Heart left ventricle (tissue), 16 donors: ENCODE results near the gene KIRREL3. TPM values are rescaled to one million over a fixed set of nuclear protein-coding genes. Genes with fewer than 3 reads are reported as not detected.

Experiments
- ATAC-seq, 4 donors: fragments of 200-7000 bp; cut with Tn5 transposase; one replicate each; pipeline ENCODE4 v1.9.1; 2020 to 2022; ENCODE audit warnings: moderate library complexity in 4 of 4, mild to moderate bottlenecking in 3 of 4, moderate number of reproducible peaks in 1 of 4
- DNase-seq, 5 donors: peaks; one replicate each; pipeline ENCODE4 v3.0.0-alpha.2; 2020
- H3K27ac ChIP-seq, 12 donors: fragments of 200-600 bp; sonication (generic) in 4 of 12; one replicate each; pipeline versions ENCODE4 v1.5.0 to v1.8.0; 2016 to 2022; ENCODE audit warnings: mild to moderate bottlenecking in 2 of 12
- H3K27me3 ChIP-seq, 9 donors: fragments of 200-600 bp; sonication (generic) in 2 of 9; one replicate each; pipeline versions ENCODE4 v1.5.1 to v1.8.0; 2016 to 2022; ENCODE audit warnings: mild to moderate bottlenecking in 3 of 9
- H3K36me3 ChIP-seq, 9 donors: fragments of 200-600 bp; sonication (generic) in 2 of 9; one replicate each; pipeline versions ENCODE4 v1.5.0 to v1.8.0; 2018 to 2022; ENCODE audit warnings: mild to moderate bottlenecking in 2 of 9
- H3K4me1 ChIP-seq, 12 donors: fragments of 200-600 bp; sonication (generic) in 4 of 12; one replicate each; pipeline versions ENCODE4 v1.5.0 to v1.8.0; 2016 to 2022; ENCODE audit warnings: mild to moderate bottlenecking in 3 of 12
- H3K4me3 ChIP-seq, 12 donors: fragments of 200-600 bp; sonication (generic) in 4 of 12; one replicate each; pipeline versions ENCODE4 v1.5.0 to v1.8.0; 2017 to 2022; ENCODE audit warnings: mild to moderate bottlenecking in 9 of 12, moderate library complexity in 4 of 12
- H3K9me3 ChIP-seq, 12 donors: fragments of 200-600 bp; sonication (generic) in 4 of 12; one replicate each; pipeline versions ENCODE4 v1.5.0 to v1.8.0; 2016 to 2022; ENCODE audit warnings: mild to moderate bottlenecking in 1 of 12
- CTCF ChIP-seq, 12 donors: fragments of 200-600 bp; sonication (generic) in 4 of 12; IDR thresholded peaks; one replicate each; pipeline versions ENCODE4 v1.5.0 to v1.8.0; 2018 to 2022; ENCODE audit warnings: antibody characterized with exemption in 12 of 12, mild to moderate bottlenecking in 5 of 12
- POLR2A ChIP-seq, 2 donors: fragments of 450-650 bp; IDR thresholded peaks; one replicate each; pipeline ENCODE4 v1.6.1; 2017; ENCODE audit warnings: antibody characterized with exemption in 2 of 2, mild to moderate bottlenecking in 2 of 2, moderate library complexity in 2 of 2
- WGBS, 4 donors: extraction: QIAGEN DNeasy Blood & Tissue Kit in 2 of 4; methylation state at CpG; one replicate each; pipeline versions ENCODE4 v1.1.5 to v1.1.7; 2013 to 2018; 5-methylcytosine and 5-hydroxymethylcytosine counted together
- intact Hi-C, 10 donors: fragments of 100-400 bp; cut with DNase I; formaldehyde crosslinking; loops; one replicate each; pipeline versions ENCODE4 v1.11.1 to v1.14.2; 2022
- polyA plus RNA-seq, 2 donors: library from polyadenylated mRNA; stranded (reverse); fragments of 200-250 nt; gene quantifications; one replicate each; pipeline ENCODE4 v1.2.3, GENCODE V29; 2013
- total RNA-seq, 9 donors: library from RNA; depleted of rRNA in 2 of 9; stranded (reverse); fragments of >200 nt in 2 of 9; fragmentation: NEBNext Ultra II Directional in 3 of 9; extraction: Animal tissue kit (Norgen Biotek cat#: 25700) in 3 of 9; gene quantifications; one replicate each; pipeline versions ENCODE4 v1.1.0 to v1.2.4, GENCODE V29; 2016 to 2023
- donor health status: ischemic (EF 13 %, LVEDD 7.1; RV severe dilation, severe dysfunction).
- donor health status: healthy with polysubstance abuse.
- donor health status: DM: no; HTN: yes; CAD: no.
- donor health status: DM: no; HTN: no; CAD: no.
- donor health status: ischemic (EF 25% LVEDD 6.9; RV normal size, moderate dysfunction).
- donor health status: ischemic (EF 25% LVEDD 5.7; RV mildly dilated, moderate dysfunction).
- donor health status: healthy.
- donor health status: DM: yes; HTN: yes; CAD: no.
- donor health status: ischemic (EF 35%, LVEDD 5.7; RV mildly dilated, moderate dysfunction).
- donor health status: nonischemic (EF 11% LVEDD 7.7; RV severe dilation, severe dysfunction).
- donor health status: DM: yes; HTN: yes; CAD: no.
- donor health status: PGD.
- donor health status: ischemic (EF 29% LVEDD 5.4; RV normal size, mild dysfunction).
- donor health status: nonischemic (EF 23%, LVEDD 6.1; RV moderate dilation, normal function).

Gene KIRREL3
- total and polyA plus RNA-seq, 11 donors, result 0.08 to 1.3 (median 0.27) TPM

DNA sequence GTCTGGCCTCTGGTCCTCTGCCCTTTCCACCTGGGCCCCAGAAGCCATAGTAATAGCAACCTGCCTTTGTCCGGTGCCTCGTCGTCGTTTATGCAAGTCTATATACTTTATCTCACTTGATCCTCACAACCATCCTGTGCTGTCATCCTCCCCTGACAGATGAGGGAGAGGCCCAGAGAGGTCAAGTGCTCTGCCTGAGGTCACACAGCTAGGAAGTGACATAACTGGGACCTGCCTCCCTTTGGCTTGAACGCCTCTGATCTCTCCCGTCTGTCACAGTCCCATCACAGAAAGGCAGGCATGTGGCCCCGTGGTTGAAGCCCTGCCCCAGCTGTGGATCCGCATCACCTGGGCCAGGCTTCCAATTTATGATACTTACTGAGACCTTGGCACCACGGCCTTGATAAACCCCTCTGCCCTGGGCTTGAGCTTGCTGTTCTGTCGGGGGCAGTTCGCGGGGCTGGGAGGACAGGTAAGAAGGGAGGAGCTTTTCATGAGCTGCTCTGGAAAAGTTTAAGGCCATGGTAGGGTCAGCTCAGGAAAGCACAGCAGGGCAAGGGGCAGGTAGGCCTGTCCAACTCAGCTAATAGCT, 398.1 kb downstream of the KIRREL3 start:
- intact Hi-C loops, result loop anchor here in 5 of 10 donors (10.0 kb wide), 2 partner anchors 392 to 742 kb away; no protein-coding TSS in a partner anchor
- Histone ChIP-seq H3K27me3 (peaks cover 0 to 72% (median 14%) of the 10 kb centered on the region in 9 donors), H3K27ac (no peak overlapping the region), H3K4me1 (peaks cover 0 to 2% (median 0%) of the 10 kb centered on the region in 12 donors), H3K36me3 (no peaks in the 10 kb centered on the region), H3K4me3 (no peak overlapping the region), H3K9me3 (no peaks in the 10 kb centered on the region)
- 78 to 82% (median 82%) methylated on average over 12 of the region's 12 CpGs for WGBS, 4 donors
- DNase-seq (no peak), ATAC-seq (no peak)
- TF ChIP-seq POLR2A (IDR thresholded peaks at IDR 0.05), result no peak
- TF ChIP-seq CTCF (IDR thresholded peaks at IDR 0.05), result no peak

- Histone ChIP-seq H3K27me3 (peaks cover 0 to 77% (median 14%) of the 10 kb centered on the region in 9 donors), H3K36me3 (no peaks in the 10 kb centered on the region), H3K4me3 (no peak overlapping the region), H3K4me1 (no peaks in the 10 kb centered on the region), H3K9me3 (no peaks in the 10 kb centered on the region), H3K27ac (no peak overlapping the region)
- no peak for DNase-seq
- intact Hi-C loops, result loop anchor here in 5 of 10 donors (10.0 kb wide), 2 partner anchors 393 to 743 kb away; no protein-coding TSS in a partner anchor
- TF ChIP-seq CTCF (IDR thresholded peaks at IDR 0.05), result no peak
- TF ChIP-seq POLR2A (IDR thresholded peaks at IDR 0.05), result no peak
- no peak for ATAC-seq
- WGBS, 4 donors, result 48 to 55% (median 53%) methylated on average over 22 of the region's 22 CpGs
Observed at GRCh38 chr11:126601550-126602215, 398.9 kb downstream of the KIRREL3 start.

DNA sequence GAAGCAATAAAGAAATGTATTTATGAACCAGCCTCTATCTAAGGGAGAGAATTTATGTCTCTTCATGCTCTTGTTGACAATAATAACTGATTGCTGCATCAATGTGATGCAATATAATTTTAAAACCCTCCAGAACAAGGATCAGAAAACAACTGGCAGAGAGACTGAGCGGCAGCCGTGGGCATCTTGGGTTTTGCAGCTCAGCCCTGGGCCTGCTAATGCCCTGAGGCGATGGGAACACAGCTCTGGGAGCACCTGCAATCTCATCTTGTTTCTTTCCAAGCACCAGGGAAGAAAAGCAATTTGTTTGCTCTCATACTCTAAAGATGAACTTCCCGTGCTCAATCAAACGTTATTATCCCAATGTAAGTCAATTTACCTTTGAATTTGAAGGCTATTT, 399.4 kb downstream of the KIRREL3 start:
- H3K9me3 ChIP-seq, result no peaks in the 10 kb centered on the region
- intact Hi-C loops, result loop anchor here in 5 of 10 donors (10.0 kb wide), 2 partner anchors 394 to 744 kb away; no protein-coding TSS in a partner anchor
- no peak for ATAC-seq
- peaks cover 0 to 77% (median 14%) of the 10 kb centered on the region in 9 donors for H3K27me3 ChIP-seq
- H3K36me3 ChIP-seq, result no peaks in the 10 kb centered on the region
- DNase-seq, result no peak
- H3K4me3 ChIP-seq, result no peak overlapping the region
- no peaks in the 10 kb centered on the region for H3K4me1 ChIP-seq
- WGBS, 4 donors, result 67 to 79% (median 70%) methylated on average over 5 of the region's 5 CpGs
- TF ChIP-seq CTCF (IDR thresholded peaks at IDR 0.05) (no peak), POLR2A (IDR thresholded peaks at IDR 0.05) (no peak)
- H3K27ac ChIP-seq, result no peak overlapping the region

DNA sequence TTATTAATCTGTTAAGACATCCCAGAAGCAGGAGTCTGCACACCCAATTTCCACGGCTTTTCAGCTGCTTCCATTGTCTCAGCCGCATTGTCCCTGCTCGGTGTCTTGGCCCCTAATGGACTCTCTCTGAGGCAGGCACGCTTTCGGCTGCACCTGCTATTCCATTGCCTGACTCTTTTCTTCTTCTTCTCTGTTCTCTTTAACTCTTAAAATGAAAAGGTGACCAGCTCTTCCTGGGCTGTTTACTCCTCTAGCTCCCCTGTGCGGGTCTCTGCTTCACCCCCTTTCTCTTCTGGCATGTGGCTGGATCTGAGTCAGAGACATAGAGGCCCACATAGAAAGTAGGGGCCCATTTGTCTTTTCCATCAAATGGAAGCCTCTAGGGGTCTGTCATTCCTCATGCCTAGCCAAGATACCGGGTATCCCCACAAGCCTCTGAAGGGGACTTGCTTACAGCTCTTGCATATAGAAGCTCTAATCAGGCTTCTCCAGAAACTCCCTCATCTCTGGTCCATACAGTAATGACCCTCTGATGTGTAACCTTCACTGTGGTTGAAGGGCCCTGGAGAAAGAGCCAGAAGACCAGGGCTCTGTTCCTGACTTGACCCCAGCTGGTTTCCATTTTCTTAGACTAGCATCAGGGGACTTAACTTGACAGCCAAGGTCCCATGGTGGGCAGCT, 401.2 kb downstream of the KIRREL3 start:
- ATAC-seq (no peak), DNase-seq (no peak)
- no peaks in the 10 kb centered on the region for H3K36me3 ChIP-seq
- TF ChIP-seq POLR2A (IDR thresholded peaks at IDR 0.05) (no peak), CTCF (IDR thresholded peaks at IDR 0.05) (no peak)
- no peaks in the 10 kb centered on the region for H3K9me3 ChIP-seq
- H3K4me1 ChIP-seq, result no peaks in the 10 kb centered on the region
- no peak overlapping the region for H3K27ac ChIP-seq
- intact Hi-C loops, result no loop called here
- 86 to 90% (median 87%) methylated on average over 7 of the region's 7 CpGs for WGBS, 4 donors
- no peak overlapping the region for H3K4me3 ChIP-seq
- H3K27me3 ChIP-seq, result peaks cover 0 to 65% (median 14%) of the 10 kb centered on the region in 9 donors
